Stimulated activated CD4-positive, alpha-beta T cell treated with anti-CD3 and anti-CD28 coated beads, Interleukin-2, amount 100 ng/mL, for 24 hours (primary cell): ENCODE data around the gene REPS1.
"Not testable (repeated sequence)": the region's sequence is repeated elsewhere in the genome, so short reads cannot be mapped to it uniquely, and the experiment has no call there.

Experiments used
- DNase-seq, 2 donors: peaks; one replicate each; pipeline ENCODE4 v3.0.0-alpha.2; 2020

The REPS1 gene, protein sequence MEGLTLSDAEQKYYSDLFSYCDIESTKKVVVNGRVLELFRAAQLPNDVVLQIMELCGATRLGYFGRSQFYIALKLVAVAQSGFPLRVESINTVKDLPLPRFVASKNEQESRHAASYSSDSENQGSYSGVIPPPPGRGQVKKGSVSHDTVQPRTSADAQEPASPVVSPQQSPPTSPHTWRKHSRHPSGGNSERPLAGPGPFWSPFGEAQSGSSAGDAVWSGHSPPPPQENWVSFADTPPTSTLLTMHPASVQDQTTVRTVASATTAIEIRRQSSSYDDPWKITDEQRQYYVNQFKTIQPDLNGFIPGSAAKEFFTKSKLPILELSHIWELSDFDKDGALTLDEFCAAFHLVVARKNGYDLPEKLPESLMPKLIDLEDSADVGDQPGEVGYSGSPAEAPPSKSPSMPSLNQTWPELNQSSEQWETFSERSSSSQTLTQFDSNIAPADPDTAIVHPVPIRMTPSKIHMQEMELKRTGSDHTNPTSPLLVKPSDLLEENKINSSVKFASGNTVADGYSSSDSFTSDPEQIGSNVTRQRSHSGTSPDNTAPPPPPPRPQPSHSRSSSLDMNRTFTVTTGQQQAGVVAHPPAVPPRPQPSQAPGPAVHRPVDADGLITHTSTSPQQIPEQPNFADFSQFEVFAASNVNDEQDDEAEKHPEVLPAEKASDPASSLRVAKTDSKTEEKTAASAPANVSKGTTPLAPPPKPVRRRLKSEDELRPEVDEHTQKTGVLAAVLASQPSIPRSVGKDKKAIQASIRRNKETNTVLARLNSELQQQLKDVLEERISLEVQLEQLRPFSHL

GRCh38 chr6:138987643-138988468 is at the start of gene REPS1:
TSS of gene REPS1 (minus strand) at chr6:138988253. CDS start at chr6:138987682, 571 bp downstream.
- DNase-seq = peak; percentile 94 to 95

- DNase-seq = no peak
Observed at GRCh38 chr6:139037490-139037889, 49.4 kb upstream of the REPS1 start.

DNA sequence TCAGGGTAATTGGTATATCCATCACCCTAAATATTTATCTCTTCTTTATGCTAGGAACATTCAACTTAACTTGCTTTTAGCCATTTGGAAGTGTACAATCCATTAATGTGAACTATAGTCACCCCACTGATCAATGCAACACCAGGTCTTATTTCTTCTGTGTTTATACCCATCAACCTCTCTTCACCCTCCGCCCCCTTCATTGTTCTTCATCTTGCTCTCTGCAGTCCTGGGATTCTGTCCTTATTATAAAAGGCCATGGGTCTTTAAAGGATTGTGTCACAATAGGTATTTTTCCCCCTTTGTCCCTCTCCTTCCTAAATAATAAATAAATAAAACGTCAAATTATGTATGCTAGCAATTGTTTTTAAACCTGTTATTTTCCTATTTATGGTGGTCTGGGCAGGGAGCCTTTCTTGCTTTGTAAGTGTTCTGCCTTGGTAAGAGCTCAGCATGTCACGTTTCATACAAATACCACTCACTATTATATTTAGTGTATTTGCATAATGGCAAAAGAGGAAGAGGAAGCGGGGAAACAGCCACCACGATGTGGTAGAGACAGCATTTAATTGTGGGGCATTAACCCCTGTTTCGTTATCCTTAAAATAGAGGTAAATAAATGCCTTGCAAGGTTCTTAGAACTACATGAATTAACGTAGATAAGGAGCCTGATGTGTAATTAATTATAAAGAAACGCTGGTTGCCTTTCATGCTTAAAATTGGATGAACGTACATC is 42.3 kb upstream of the REPS1 start:
- no peak for DNase-seq

GRCh38 chr6:139029470-139030227 is 41.6 kb upstream of the REPS1 start:
- DNase-seq = peak; percentile 33 to 38

DNA sequence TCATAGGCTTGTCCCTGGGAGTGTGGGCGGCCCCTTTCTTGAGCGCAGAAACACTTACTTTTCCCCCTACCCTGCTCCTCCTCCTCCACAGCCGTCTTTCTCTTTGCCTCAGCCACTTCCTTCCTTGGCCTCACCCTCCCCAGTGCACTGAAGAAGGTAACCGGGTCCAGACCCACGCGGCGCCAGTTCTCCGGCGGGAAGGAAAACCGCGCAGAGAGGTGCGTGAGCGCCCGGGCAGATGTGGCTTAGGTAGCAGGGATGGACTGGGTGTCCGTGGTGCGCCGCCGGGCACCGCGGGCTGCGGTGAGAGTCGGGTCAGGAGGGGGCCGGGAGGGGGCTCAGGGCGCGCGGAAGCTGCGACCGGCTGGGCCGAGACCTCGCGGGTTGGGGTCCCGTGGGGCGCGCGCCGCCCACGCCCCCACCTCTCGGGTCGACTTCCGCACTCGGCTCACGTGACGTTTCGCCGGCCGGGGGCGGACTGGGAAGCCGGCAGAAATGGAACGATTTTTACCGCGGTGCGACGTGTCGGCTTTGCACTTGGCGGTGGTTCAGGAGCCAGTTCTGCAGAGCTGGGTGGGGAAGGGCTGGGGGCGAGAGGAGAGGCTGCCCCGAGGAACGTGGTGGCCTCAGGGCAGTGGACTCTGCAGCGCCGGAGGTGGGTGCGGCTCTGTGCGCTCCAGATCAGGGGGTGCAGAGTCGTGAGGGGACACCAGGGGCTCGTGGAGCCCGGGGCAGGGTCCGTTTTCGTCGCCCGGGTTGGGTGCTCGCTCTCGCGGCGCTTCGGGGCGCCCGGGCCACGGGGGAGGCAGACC is 40.8 kb upstream of the REPS1 start, which contains the start of gene ABRACL:
ABRACL (plus strand) TSS at position 88 of the 812 bp plus-strand sequence. CDS start 5,416 bp downstream, outside the sequence.
- DNase-seq = peak; percentile 85 to 86

DNA sequence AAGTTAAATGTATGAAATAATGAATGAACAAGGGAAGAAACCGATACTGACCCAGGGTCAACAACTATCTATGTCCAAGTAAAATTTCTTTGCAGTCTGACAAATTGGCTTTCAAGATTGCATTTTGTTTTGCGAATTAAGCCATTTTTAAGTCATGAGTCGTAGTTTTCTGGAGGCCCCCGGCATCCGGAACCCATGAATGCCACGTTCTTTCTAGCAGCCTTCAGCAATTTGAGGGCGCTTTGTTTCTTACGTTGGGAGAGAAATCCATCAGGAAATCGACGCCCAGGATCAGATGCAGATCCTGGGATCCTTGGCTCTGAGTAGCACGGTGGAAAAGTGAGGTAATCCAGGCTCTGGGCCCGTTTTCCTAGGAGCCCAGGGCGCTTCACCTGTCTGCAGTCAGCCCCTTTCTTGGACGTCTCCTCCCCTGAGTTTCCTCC is 40.2 kb upstream of the REPS1 start:
- DNase-seq = no peak

DNA sequence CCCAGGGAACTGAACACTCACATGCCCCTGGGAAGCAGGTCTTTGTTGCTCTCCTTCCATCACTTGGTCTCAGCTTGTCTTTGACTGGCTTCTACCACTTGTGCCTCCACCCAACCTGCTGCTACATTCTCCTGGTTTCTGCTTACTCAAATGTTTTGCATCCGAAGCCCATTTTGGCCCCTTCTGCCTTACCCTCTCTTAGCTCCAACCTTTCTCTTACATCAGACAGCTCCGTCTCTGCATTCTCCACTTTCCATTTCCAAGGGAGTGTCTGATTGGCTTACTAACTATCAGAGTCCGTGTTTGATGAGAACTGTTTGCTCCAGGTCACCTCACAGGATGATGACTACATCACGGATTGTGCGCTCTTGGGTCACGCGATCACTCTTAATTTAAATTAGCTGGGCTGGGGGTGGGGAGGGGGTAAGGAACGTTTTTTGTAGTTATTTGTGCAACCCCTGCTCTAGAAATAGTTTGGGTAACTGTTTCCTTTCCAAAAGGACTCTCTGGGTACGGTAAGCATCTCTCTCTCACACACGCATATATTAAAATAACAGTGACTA is 39.6 kb upstream of the REPS1 start:
- peak; percentile 48 to 65 for DNase-seq

- DNase-seq = not testable (repeated sequence)
Observed at GRCh38 chr6:139025416-139025815, 37.4 kb upstream of the REPS1 start.

DNA sequence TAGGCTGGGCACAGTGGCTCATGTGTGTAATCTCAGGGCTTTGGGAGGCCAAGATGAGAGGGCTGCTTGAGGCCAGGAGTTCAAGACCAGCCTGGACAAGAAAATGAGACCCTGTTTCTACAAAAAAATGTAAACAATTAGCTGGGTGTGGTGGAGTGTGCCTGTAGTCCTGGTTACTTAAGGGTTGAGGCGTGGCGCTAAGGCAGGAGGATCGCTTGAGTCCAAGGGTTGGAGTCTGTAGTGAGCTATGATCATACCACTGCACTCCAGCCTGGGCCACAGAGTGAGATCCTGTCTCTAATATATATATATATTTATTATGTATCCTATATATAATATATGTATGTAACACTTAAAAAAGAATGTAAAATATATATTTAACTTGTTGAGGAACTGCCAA is 32.6 kb upstream of the REPS1 start:
- DNase-seq = no peak

GRCh38 chr6:139019722-139020121 is 31.7 kb upstream of the REPS1 start:
- no peak for DNase-seq

GRCh38 chr6:139017227-139017626 is 29.2 kb upstream of the REPS1 start:
- DNase-seq = no peak

DNA sequence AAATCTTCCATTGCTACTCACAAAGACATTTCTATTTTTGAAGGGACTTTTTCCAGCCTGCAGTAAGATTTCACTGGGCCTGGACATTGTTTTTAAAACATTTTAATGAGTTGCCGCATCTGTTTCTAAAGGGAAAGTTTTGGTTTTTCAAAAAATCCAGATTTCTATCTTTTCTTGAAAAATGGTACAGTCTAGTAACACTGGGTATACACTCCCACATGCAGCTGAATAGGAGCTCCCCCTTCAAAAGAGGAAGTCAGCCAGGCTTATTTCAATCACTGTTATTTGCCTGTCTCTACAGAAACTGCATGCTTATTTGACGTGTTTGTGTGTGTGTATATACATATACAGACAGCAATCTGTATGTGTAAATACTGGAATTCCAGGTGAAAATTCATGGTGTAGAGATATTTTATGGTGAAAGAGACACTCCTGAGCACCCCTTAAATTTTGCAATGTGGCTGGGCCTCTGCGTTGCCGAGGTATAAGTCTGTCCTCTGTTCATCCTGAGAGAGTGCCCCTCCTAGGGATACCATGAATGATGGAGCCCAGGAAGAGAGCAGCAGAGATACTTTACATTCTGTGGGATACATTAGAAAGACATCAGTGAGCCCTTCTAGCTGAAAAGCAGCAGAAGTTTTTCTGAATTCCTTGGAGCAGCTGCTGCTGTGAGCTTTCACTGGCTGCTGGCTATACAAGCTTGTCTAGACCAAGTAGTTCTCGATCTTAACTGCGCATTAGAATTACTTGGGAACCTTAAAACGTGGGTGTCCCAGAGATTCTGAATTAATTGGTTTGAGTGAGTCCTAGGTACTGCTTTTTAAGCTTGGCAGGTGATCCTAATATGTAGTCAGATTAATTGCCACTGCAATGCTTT is 28.5 kb upstream of the REPS1 start:
- no peak for DNase-seq

GRCh38 chr6:139014945-139015344 is 26.9 kb upstream of the REPS1 start:
- DNase-seq = no peak

- no peak for DNase-seq
Observed at GRCh38 chr6:139013185-139013800, 25.2 kb upstream of the REPS1 start.

GRCh38 chr6:139011980-139012379 is 23.9 kb upstream of the REPS1 start:
- DNase-seq = no peak

GRCh38 chr6:139010674-139011073 is 22.6 kb upstream of the REPS1 start:
- DNase-seq = no peak

DNA sequence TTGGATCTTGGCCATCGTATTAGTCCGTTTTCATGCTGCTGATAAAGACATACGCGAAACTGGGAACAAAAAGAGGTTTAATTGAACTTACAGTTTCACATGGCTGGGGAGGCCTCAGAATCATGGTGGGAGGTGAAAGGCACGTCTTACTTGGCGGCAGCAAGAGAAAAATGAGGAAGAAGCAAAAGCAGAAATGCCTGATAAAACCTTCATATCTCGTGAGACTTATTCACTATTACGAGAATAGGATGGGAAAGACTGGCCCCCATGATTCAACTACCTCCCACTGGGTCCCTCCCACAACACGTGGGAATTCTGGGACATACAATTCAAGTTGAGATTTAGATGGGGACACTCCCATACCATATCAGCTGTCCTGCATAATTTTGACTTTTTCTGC is 20.1 kb upstream of the REPS1 start:
- no peak for DNase-seq

DNA sequence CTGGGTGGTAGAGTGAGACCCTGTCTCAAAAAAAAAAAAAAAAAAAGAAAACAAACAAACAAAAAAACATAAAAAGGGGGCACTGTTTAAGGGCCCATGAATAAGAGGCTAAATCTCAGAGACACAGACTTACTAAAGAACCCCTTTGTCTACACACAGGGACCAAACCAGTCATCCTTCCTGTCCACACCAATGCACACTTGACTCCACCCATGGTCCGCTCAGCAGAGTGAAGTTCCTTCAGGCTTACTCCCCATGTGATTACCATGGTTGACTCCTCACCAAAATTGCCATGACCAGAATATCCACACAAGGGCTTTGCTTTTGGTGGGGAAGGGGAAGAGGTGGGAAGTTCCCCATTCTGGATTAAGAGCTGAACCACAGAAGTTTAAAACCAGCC is 19.4 kb upstream of the REPS1 start:
- DNase-seq = no peak

DNA sequence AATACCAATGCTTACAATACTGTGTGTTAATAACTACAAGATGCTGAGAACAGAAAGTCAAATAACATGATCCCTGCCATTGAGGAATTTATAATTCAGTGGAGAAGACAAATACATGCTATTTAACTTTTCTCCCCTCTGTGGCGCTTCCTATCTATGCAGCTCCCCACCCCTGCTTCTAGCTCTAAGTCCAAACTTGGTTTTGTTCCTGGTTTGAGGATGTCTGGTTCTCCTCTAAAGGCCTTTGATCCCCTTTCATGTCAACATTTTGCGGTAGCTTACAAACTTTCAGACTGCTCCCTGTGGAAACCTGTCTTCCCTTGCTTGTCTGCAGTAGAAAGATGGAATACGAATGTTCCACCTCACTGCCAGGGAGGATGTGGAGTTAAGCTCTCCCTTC is 18.4 kb upstream of the REPS1 start:
- no peak for DNase-seq
